M059J (cell line): ENCODE measurements around the gene ZNF254. TPM values are rescaled to one million over a fixed set of nuclear protein-coding genes. Genes with fewer than 3 reads are reported as not detected.

Source experiments
- total RNA-seq: library from RNA; depleted of rRNA; stranded (reverse); fragments of >200 nt; shearing (Covaris generic); gene quantifications from 2 replicates; pipeline ENCODE4 v1.2.3, GENCODE V29; 2014; rRNA removed

The ZNF254 gene
- total RNA-seq, 1 experiment from 2014 or later: 10.5 TPM

Other genes with a start within 250 kb of the ZNF254 start
- 8.2 and 12.1 TPM in 2 replicates for gene ZNF726, start 172.3 kb upstream of the ZNF254 start, total RNA-seq